Measurements from ENCODE around the gene FBXO15.

GRCh38 chr18:74173434-74173750, 25.8 kb upstream of the FBXO15 start:
- TF ChIP-seq CTCF (IDR thresholded peaks at IDR 0.05) (no peak), POLR2A (IDR thresholded peaks at IDR 0.05) (no peak)
